PFSK-1 (cell line): ENCODE data around the gene BAHCC1.

Source experiments
- POLR2AphosphoS5 ChIP-seq: IDR thresholded peaks from 2 replicates; pipeline ENCODE4 v1.6.1; 2012; ENCODE audit warnings: low read depth, mild to moderate bottlenecking, control low read depth, low read length, moderate library complexity
- SIN3A ChIP-seq: IDR thresholded peaks from 2 replicates; pipeline ENCODE4 v1.6.1; 2012; ENCODE audit warnings: mild to moderate bottlenecking, low read length, moderate library complexity, borderline replicate concordance; ENCODE audit not compliant: insufficient read depth
- TAF1 ChIP-seq: IDR thresholded peaks from 2 replicates; pipeline ENCODE4 v1.6.1; 2012; ENCODE audit warnings: low read length, control low read depth, borderline replicate concordance; ENCODE audit not compliant: insufficient read depth
- TF ChIP-seq, protein P1 (sequence below), 2 experiments: IDR thresholded peaks; 2 replicates each; pipeline versions ENCODE4 v1.6.1 to v1.8.0; 2011 to 2012; ENCODE audit warnings: low read depth in 2 of 2, low read length in 2 of 2, control low read depth in 1 of 2, inconsistent platforms in 1 of 2, mild to moderate bottlenecking in 1 of 2, moderate library complexity in 1 of 2; ENCODE audit not compliant: insufficient read depth in 1 of 2

DNA sequence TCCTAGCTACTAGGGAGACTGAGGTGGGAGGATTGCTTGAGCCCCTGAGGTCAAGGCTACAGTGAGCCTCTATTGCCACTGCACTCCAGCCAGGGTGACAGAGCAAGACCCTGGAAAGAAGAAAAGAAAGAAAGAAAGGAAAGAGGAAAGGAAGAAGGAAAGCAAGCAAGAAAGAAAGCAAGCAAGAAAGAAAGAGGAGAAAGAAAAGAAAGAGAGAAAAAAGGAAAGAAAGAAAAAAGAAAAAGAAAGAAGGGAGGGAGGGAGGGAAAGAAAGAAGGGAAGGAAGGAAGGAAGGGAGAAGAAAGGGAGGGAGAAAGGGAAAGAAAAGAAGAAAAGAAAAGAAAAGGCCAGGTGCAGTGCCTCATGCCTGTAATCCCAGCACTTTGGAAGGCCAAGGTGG lies 108.4 kb downstream of the BAHCC1 start:
- TF ChIP-seq SIN3A (no peak), TAF1 (no peak), POLR2AphosphoS5 (no peak)
- TF ChIP-seq, protein P1, sequence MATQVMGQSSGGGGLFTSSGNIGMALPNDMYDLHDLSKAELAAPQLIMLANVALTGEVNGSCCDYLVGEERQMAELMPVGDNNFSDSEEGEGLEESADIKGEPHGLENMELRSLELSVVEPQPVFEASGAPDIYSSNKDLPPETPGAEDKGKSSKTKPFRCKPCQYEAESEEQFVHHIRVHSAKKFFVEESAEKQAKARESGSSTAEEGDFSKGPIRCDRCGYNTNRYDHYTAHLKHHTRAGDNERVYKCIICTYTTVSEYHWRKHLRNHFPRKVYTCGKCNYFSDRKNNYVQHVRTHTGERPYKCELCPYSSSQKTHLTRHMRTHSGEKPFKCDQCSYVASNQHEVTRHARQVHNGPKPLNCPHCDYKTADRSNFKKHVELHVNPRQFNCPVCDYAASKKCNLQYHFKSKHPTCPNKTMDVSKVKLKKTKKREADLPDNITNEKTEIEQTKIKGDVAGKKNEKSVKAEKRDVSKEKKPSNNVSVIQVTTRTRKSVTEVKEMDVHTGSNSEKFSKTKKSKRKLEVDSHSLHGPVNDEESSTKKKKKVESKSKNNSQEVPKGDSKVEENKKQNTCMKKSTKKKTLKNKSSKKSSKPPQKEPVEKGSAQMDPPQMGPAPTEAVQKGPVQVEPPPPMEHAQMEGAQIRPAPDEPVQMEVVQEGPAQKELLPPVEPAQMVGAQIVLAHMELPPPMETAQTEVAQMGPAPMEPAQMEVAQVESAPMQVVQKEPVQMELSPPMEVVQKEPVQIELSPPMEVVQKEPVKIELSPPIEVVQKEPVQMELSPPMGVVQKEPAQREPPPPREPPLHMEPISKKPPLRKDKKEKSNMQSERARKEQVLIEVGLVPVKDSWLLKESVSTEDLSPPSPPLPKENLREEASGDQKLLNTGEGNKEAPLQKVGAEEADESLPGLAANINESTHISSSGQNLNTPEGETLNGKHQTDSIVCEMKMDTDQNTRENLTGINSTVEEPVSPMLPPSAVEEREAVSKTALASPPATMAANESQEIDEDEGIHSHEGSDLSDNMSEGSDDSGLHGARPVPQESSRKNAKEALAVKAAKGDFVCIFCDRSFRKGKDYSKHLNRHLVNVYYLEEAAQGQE (IDR thresholded peaks at IDR 0.05; ENCODE audit: insufficient read depth in 1 of 2, low read depth in 2 of 2, low read length in 2 of 2) = no peak
